Mesothelial cell of epicardium (in vitro differentiated cells): ENCODE measurements around the gene ARRB1. TPM values are rescaled to one million over a fixed set of nuclear protein-coding genes. Genes with fewer than 3 reads are reported as not detected.

Experiments
- DNase-seq, 2 experiments: peaks; one replicate each; pipeline ENCODE4 v3.0.0; 2021; ENCODE audit warnings: low spot score in 2 of 2; ENCODE audit not compliant: unreplicated experiment in 2 of 2
- H3K27ac Mint-ChIP-seq: 2 replicates; pipeline ENCODE4 v1.8.0; 2021; ENCODE audit warnings: mixed read lengths
- H3K27me3 Mint-ChIP-seq: 2 replicates; pipeline ENCODE4 v1.8.0; 2021; ENCODE audit warnings: low read depth, mixed read lengths
- H3K36me3 Mint-ChIP-seq: 2 replicates; pipeline ENCODE4 v1.8.0; 2021; ENCODE audit warnings: mixed read lengths
- H3K4me1 Mint-ChIP-seq: 2 replicates; pipeline ENCODE4 v1.8.0; 2021; ENCODE audit warnings: mixed read lengths
- H3K4me3 Mint-ChIP-seq: 2 replicates; pipeline ENCODE4 v1.8.0; 2021; ENCODE audit warnings: mild to moderate bottlenecking, moderate library complexity, mixed read lengths
- H3K9me3 Mint-ChIP-seq: 2 replicates; pipeline ENCODE4 v1.8.0; 2021; ENCODE audit warnings: mixed read lengths
- total RNA-seq: library from RNA; stranded (reverse); gene quantifications from 3 replicates; pipeline ENCODE4 v1.2.1, GENCODE V29; 2021
- TF ChIP-seq, protein P1 (sequence below): fragments of 200-600 bp; sonication (generic); IDR thresholded peaks from one replicate; pipeline ENCODE4 v1.5.0; 2021; ENCODE audit warnings: antibody characterized with exemption; ENCODE audit not compliant: unreplicated experiment

Gene ARRB1
- total RNA-seq, 1 donor from 2014 or later = 17.5 TPM

GRCh38 chr11:75241036-75241905 is 110.2 kb downstream of the ARRB1 start:
- TF ChIP-seq, protein P1, sequence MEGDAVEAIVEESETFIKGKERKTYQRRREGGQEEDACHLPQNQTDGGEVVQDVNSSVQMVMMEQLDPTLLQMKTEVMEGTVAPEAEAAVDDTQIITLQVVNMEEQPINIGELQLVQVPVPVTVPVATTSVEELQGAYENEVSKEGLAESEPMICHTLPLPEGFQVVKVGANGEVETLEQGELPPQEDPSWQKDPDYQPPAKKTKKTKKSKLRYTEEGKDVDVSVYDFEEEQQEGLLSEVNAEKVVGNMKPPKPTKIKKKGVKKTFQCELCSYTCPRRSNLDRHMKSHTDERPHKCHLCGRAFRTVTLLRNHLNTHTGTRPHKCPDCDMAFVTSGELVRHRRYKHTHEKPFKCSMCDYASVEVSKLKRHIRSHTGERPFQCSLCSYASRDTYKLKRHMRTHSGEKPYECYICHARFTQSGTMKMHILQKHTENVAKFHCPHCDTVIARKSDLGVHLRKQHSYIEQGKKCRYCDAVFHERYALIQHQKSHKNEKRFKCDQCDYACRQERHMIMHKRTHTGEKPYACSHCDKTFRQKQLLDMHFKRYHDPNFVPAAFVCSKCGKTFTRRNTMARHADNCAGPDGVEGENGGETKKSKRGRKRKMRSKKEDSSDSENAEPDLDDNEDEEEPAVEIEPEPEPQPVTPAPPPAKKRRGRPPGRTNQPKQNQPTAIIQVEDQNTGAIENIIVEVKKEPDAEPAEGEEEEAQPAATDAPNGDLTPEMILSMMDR = peak; percentile 80
- Mint-ChIP-seq H3K36me3 (no peaks in the 10 kb centered on the region), H3K27me3 (peaks cover 84% of the 10 kb centered on the region), H3K4me3 (peak overlapping the region; percentile 50), H3K9me3 (no peaks in the 10 kb centered on the region), H3K4me1 (peaks cover 6% of the 10 kb centered on the region), H3K27ac (no peak overlapping the region)
- peak; percentile 83 to 97 for DNase-seq

GRCh38 chr11:75240311-75241035 is 111.0 kb downstream of the ARRB1 start, which contains the start of gene TPBGL:
Gene TPBGL, plus strand, starts transcription at chr11:75240774. Its CDS starts 276 bp downstream, at chr11:75241050.
- H3K4me3 Mint-ChIP-seq = peak within 1 kb of the TSS; percentile 62
- peaks cover 87% of the 10 kb centered on the region for H3K27me3 Mint-ChIP-seq
- TF ChIP-seq, protein P1 = no peak
- peaks cover 6% of the 10 kb centered on the region for H3K4me1 Mint-ChIP-seq
- DNase-seq = no peak
- H3K27ac Mint-ChIP-seq = no peak within 1 kb of the TSS
- no peaks in the 10 kb centered on the region for H3K36me3 Mint-ChIP-seq
- H3K9me3 Mint-ChIP-seq = no peaks in the 10 kb centered on the region

- TF ChIP-seq, protein P1 = no peak
- no peaks in the 10 kb centered on the region for H3K9me3 Mint-ChIP-seq
- no peaks in the 10 kb centered on the region for H3K36me3 Mint-ChIP-seq
- peaks cover 6% of the 10 kb centered on the region for H3K4me1 Mint-ChIP-seq
- no peak for DNase-seq
- peak overlapping the region; percentile 62 for H3K4me3 Mint-ChIP-seq
- no peak overlapping the region for H3K27ac Mint-ChIP-seq
- H3K27me3 Mint-ChIP-seq = peaks cover 84% of the 10 kb centered on the region
These were observed 111.8 kb downstream of the ARRB1 start for GRCh38 chr11:75239531-75240290.

- Mint-ChIP-seq H3K9me3 (no peaks in the 10 kb centered on the region), H3K4me1 (peaks cover 6% of the 10 kb centered on the region), H3K27me3 (peaks cover 77% of the 10 kb centered on the region), H3K27ac (no peak overlapping the region), H3K36me3 (no peaks in the 10 kb centered on the region), H3K4me3 (peak overlapping the region; percentile 22)
- TF ChIP-seq, protein P1 = no peak
- no peak for DNase-seq
These were observed 112.6 kb downstream of the ARRB1 start for GRCh38 chr11:75238595-75239440.

DNA sequence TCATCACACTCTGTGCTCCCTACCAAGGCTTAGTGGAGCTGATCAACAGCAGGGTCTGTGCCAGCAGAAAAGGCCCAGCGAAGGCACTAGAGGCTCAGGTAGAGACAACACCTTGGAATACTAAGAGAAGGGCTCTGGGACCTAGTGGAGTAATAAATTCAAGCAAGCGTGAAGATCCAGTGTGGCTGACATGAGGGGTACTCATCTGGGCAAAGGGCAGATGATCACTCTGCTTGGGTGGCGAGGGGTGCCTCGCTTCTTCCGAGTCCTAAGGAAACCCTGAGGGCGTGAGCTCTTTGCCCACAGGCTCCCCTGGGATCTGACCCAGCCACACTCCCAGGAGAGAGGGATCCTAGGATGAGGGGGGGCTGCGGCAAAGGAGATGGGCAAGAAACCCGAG is 114.4 kb downstream of the ARRB1 start:
- DNase-seq = no peak
- Mint-ChIP-seq H3K4me3 (no peak overlapping the region), H3K36me3 (no peaks in the 10 kb centered on the region), H3K27ac (no peak overlapping the region), H3K27me3 (peaks cover 63% of the 10 kb centered on the region), H3K9me3 (no peaks in the 10 kb centered on the region), H3K4me1 (peaks cover 2% of the 10 kb centered on the region)
- TF ChIP-seq, protein P1 = no peak
